GM23338 (cell line): ENCODE data around the gene BTNL9. TPM values are rescaled to one million over a fixed set of nuclear protein-coding genes. Genes with fewer than 3 reads are reported as not detected.

Experiments used
- ATAC-seq: fragments of 200-7000 bp; cut with Tn5 transposase; 3 replicates; pipeline ENCODE4 v1.9.1; 2020
- DNase-seq: peaks from one replicate; pipeline ENCODE4 v3.0.0-alpha.2; 2015; ENCODE audit warnings: low spot score
- H2AFZ ChIP-seq: fragments of 200-600 bp; sonication (generic); 2 replicates; pipeline ENCODE4 v1.8.0; 2016; ENCODE audit warnings: antibody characterized with exemption, mild to moderate bottlenecking, moderate library complexity
- H3F3A ChIP-seq: fragments of 200-600 bp; sonication (generic); replicated peaks from 2 replicates; pipeline ENCODE4 v1.8.0; 2017; ENCODE audit warnings: antibody characterized with exemption, mixed run types, low read depth
- H3K27ac ChIP-seq: fragments of 200-600 bp; sonication (generic); 2 replicates; pipeline ENCODE4 v1.6.1; 2016; ENCODE audit warnings: low read depth
- H3K27me3 ChIP-seq: fragments of 200-600 bp; sonication (generic); 2 replicates; pipeline ENCODE4 v1.8.0; 2016; ENCODE audit warnings: mild to moderate bottlenecking, mixed run types, moderate library complexity; ENCODE audit not compliant: insufficient read depth
- H3K36me3 ChIP-seq: fragments of 200-600 bp; sonication (generic); 2 replicates; pipeline ENCODE4 v1.8.0; 2016; ENCODE audit warnings: mild to moderate bottlenecking; ENCODE audit not compliant: insufficient read depth
- H3K4me1 ChIP-seq: fragments of 200-600 bp; sonication (generic); 2 replicates; pipeline ENCODE4 v1.8.0; 2016; ENCODE audit warnings: mild to moderate bottlenecking, moderate library complexity; ENCODE audit not compliant: insufficient read depth
- H3K4me2 ChIP-seq: fragments of 200-600 bp; sonication (generic); 2 replicates; pipeline ENCODE4 v1.7.1; 2017; ENCODE audit warnings: mixed run types
- H3K4me3 ChIP-seq: fragments of 200-600 bp; sonication (generic); 2 replicates; pipeline ENCODE4 v1.6.1; 2016; ENCODE audit warnings: mixed run types
- H3K79me2 ChIP-seq: fragments of 200-600 bp; sonication (generic); replicated peaks from 2 replicates; pipeline ENCODE4 v1.8.0; 2017; ENCODE audit warnings: mild to moderate bottlenecking; ENCODE audit not compliant: insufficient read depth
- H3K9me2 ChIP-seq: fragments of 200-600 bp; sonication (generic); 2 replicates; pipeline ENCODE4 v1.8.0; 2017; ENCODE audit not compliant: insufficient read depth
- H4K20me1 ChIP-seq: fragments of 200-600 bp; sonication (generic); replicated peaks from 2 replicates; pipeline ENCODE4 v1.8.0; 2017; ENCODE audit warnings: mild to moderate bottlenecking; ENCODE audit not compliant: insufficient read depth
- H3K27ac Mint-ChIP-seq: 2 replicates; pipeline ENCODE4 v1.8.0; 2020; ENCODE audit warnings: inconsistent platforms, mild to moderate bottlenecking, moderate library complexity, mixed read lengths
- H3K27me3 Mint-ChIP-seq: 3 replicates; pipeline ENCODE4 v1.8.0; 2022; ENCODE audit warnings: low read depth, mild to moderate bottlenecking, moderate library complexity, mixed read lengths, inconsistent platforms; ENCODE audit not compliant: insufficient read depth, poor library complexity
- H3K36me3 Mint-ChIP-seq: 3 replicates; pipeline ENCODE4 v1.8.0; 2021; ENCODE audit warnings: low read depth, mild to moderate bottlenecking, inconsistent platforms, moderate library complexity, mixed read lengths
- H3K4me1 Mint-ChIP-seq: 3 replicates; pipeline ENCODE4 v1.8.0; 2020; ENCODE audit warnings: mild to moderate bottlenecking, inconsistent platforms, mixed read lengths
- H3K4me3 Mint-ChIP-seq: 3 replicates; pipeline ENCODE4 v1.8.0; 2021; ENCODE audit warnings: moderate library complexity, mild to moderate bottlenecking, inconsistent platforms, mixed read lengths
- H3K9me3 Mint-ChIP-seq: 3 replicates; pipeline ENCODE4 v1.8.0; 2020; ENCODE audit warnings: moderate library complexity, mild to moderate bottlenecking, inconsistent platforms, mixed read lengths
- CREB1 ChIP-seq: fragments of 250-450 bp; sonication (Bioruptor Pico); IDR thresholded peaks from 2 replicates; pipeline ENCODE4 v1.5.0; 2020; ENCODE audit warnings: low read depth, mild to moderate bottlenecking, moderate library complexity
- EZH2 ChIP-seq: fragments of 200-600 bp; sonication (generic); IDR thresholded peaks from one replicate; pipeline ENCODE4 v1.8.0; 2017; ENCODE audit warnings: antibody characterized with exemption, mild to moderate bottlenecking, low read depth; ENCODE audit not compliant: unreplicated experiment
- EZH2phosphoT487 ChIP-seq: fragments of 200-600 bp; sonication (generic); IDR thresholded peaks from one replicate; pipeline ENCODE4 v1.8.1; 2018; ENCODE audit warnings: antibody characterized with exemption; ENCODE audit not compliant: unreplicated experiment
- JUNB ChIP-seq: IDR thresholded peaks from one replicate; pipeline ENCODE4 v1.6.1; 2016; ENCODE audit warnings: antibody characterized with exemption; ENCODE audit not compliant: unreplicated experiment
- POLR2AphosphoS5 ChIP-seq: IDR thresholded peaks from 2 replicates; pipeline ENCODE4 v1.6.1; 2016; ENCODE audit warnings: antibody characterized with exemption, low read depth
- STAT1 ChIP-seq: IDR thresholded peaks from one replicate; pipeline ENCODE4 v1.6.1; 2016; ENCODE audit warnings: antibody characterized with exemption; ENCODE audit not compliant: unreplicated experiment
- ZNF114 ChIP-seq: fragments of 250-450 bp; sonication (Bioruptor Pico); IDR thresholded peaks from 2 replicates; pipeline ENCODE4 v1.5.0; 2020; ENCODE audit warnings: mild to moderate bottlenecking, moderate library complexity
- ZNF331 ChIP-seq: fragments of 250-450 bp; sonication (Bioruptor Pico); IDR thresholded peaks from 2 replicates; pipeline ENCODE4 v1.5.0; 2020; ENCODE audit warnings: low read depth, mild to moderate bottlenecking, moderate library complexity
- polyA plus RNA-seq: library from polyadenylated mRNA; unstranded; fragments of >200 nt; fragmentation: Nextera tagmentation; extraction: Ambion mirVana; gene quantifications from 2 replicates; pipeline ENCODE4 v1.2.1, GENCODE V29; 2016
- total RNA-seq: library from RNA; depleted of rRNA; stranded (reverse); fragments of >200 nt; shearing (Covaris generic); gene quantifications from 2 replicates; pipeline ENCODE4 v1.2.3, GENCODE V29; 2014
- TF ChIP-seq, protein P1 (sequence below): IDR thresholded peaks from one replicate; pipeline ENCODE4 v1.6.1; 2018; ENCODE audit warnings: antibody characterized with exemption; ENCODE audit not compliant: unreplicated experiment

The BTNL9 gene
- total and polyA plus RNA-seq, 2 experiments from 2014 or later, result 0.21 to 3.4 TPM

GRCh38 chr5:181060924-181061323 is 20.9 kb downstream of the BTNL9 start:
- H3K36me3 Mint-ChIP-seq, result no peaks in the 10 kb centered on the region; the same call in 2 of the 3 replicates
- DNase-seq (no peak), ATAC-seq (no peak)
- H3K9me3 Mint-ChIP-seq, result peaks cover 2% of the 10 kb centered on the region; the same call in 1 of the 3 replicates
- Histone ChIP-seq H3K27ac (no peak overlapping the region), H3K4me3 (no peak overlapping the region), H3K36me3 (no peaks in the 10 kb centered on the region), H3K79me2 (no peaks in the 10 kb centered on the region), H2AFZ (no peak overlapping the region), H3K4me1 (peaks cover 7% of the 10 kb centered on the region; the same call in 1 of the 2 replicates), H4K20me1 (peaks cover 6% of the 10 kb centered on the region), H3K27me3 (peaks cover 83% of the 10 kb centered on the region), H3F3A (no peaks in the 10 kb centered on the region), H3K9me2 (no peaks in the 10 kb centered on the region), H3K4me2 (no peak overlapping the region)
- TF ChIP-seq EZH2phosphoT487 (no peak), EZH2 (peak; percentile 35), CREB1 (CRISPR knock-in tag) (no peak)
- H3K4me3 Mint-ChIP-seq, result no peak overlapping the region
- no peak overlapping the region for H3K27ac Mint-ChIP-seq
- H3K27me3 Mint-ChIP-seq, result peaks cover 70% of the 10 kb centered on the region
- peaks cover 6% of the 10 kb centered on the region; the same call in 2 of the 3 replicates for H3K4me1 Mint-ChIP-seq

- H3K36me3 Mint-ChIP-seq, result no peaks in the 10 kb centered on the region
- Histone ChIP-seq H3K27ac (no peak overlapping the region), H3K27me3 (peaks cover 76% of the 10 kb centered on the region), H3K79me2 (no peaks in the 10 kb centered on the region), H3K36me3 (no peaks in the 10 kb centered on the region), H3K4me3 (no peak overlapping the region), H3K9me2 (no peaks in the 10 kb centered on the region), H3F3A (no peaks in the 10 kb centered on the region), H2AFZ (no peak overlapping the region), H4K20me1 (peaks cover 6% of the 10 kb centered on the region), H3K4me2 (no peak overlapping the region), H3K4me1 (peaks cover 7% of the 10 kb centered on the region; the same call in 1 of the 2 replicates)
- DNase-seq, result peak; percentile 44
- H3K4me3 Mint-ChIP-seq, result no peak overlapping the region
- H3K9me3 Mint-ChIP-seq, result peaks cover 2% of the 10 kb centered on the region; the same call in 1 of the 3 replicates
- peaks cover 6% of the 10 kb centered on the region; the same call in 2 of the 3 replicates for H3K4me1 Mint-ChIP-seq
- H3K27ac Mint-ChIP-seq, result no peak overlapping the region
- no peak for TF ChIP-seq ZNF331 (CRISPR knock-in tag)
- TF ChIP-seq POLR2AphosphoS5, result no peak
- no peak for TF ChIP-seq STAT1
- no peak for TF ChIP-seq CREB1 (CRISPR knock-in tag)
- TF ChIP-seq EZH2, result peak; percentile 63
- TF ChIP-seq, protein P1, sequence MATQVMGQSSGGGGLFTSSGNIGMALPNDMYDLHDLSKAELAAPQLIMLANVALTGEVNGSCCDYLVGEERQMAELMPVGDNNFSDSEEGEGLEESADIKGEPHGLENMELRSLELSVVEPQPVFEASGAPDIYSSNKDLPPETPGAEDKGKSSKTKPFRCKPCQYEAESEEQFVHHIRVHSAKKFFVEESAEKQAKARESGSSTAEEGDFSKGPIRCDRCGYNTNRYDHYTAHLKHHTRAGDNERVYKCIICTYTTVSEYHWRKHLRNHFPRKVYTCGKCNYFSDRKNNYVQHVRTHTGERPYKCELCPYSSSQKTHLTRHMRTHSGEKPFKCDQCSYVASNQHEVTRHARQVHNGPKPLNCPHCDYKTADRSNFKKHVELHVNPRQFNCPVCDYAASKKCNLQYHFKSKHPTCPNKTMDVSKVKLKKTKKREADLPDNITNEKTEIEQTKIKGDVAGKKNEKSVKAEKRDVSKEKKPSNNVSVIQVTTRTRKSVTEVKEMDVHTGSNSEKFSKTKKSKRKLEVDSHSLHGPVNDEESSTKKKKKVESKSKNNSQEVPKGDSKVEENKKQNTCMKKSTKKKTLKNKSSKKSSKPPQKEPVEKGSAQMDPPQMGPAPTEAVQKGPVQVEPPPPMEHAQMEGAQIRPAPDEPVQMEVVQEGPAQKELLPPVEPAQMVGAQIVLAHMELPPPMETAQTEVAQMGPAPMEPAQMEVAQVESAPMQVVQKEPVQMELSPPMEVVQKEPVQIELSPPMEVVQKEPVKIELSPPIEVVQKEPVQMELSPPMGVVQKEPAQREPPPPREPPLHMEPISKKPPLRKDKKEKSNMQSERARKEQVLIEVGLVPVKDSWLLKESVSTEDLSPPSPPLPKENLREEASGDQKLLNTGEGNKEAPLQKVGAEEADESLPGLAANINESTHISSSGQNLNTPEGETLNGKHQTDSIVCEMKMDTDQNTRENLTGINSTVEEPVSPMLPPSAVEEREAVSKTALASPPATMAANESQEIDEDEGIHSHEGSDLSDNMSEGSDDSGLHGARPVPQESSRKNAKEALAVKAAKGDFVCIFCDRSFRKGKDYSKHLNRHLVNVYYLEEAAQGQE, result no peak
- no peak for TF ChIP-seq JUNB
- no peak for TF ChIP-seq ZNF114
- TF ChIP-seq EZH2phosphoT487, result peak; percentile 50
- H3K27me3 Mint-ChIP-seq, result peaks cover 65% of the 10 kb centered on the region
- ATAC-seq, result no peak
These were observed 21.6 kb downstream of the BTNL9 start for GRCh38 chr5:181061645-181062044.
